Activated CD4-positive, alpha-beta T cell treated with anti-CD3 and anti-CD28 coated beads, Interleukin-2, amount 50 U/mL, for 16 hours (primary cell): ENCODE measurements around the gene APOBEC3F.

Experiments
- DNase-seq: peaks from one replicate; pipeline ENCODE4 v3.0.0-alpha.2; 2020

APOBEC3F gene

GRCh38 chr22:39095971-39096370, 55.3 kb downstream of the APOBEC3F start:
- no peak for DNase-seq

- DNase-seq, result peak; percentile 58
These were observed 56.7 kb downstream of the APOBEC3F start, which contains the start of gene APOBEC3H for GRCh38 chr22:39097098-39098020. APOBEC3H (plus strand) TSS chr22:39097244; CDS start chr22:39100279, 3,035 bp downstream.

GRCh38 chr22:39098026-39098425, 57.4 kb downstream of the APOBEC3F start:
- no peak for DNase-seq

GRCh38 chr22:39098576-39098975, 57.9 kb downstream of the APOBEC3F start:
- no peak for DNase-seq

- no peak for DNase-seq
These were observed 60.6 kb downstream of the APOBEC3F start for GRCh38 chr22:39101226-39101625.

- no peak for DNase-seq
These were observed 62.8 kb downstream of the APOBEC3F start for GRCh38 chr22:39103431-39103830.
